ENCODE data around the gene TBCK.

Gene TBCK

DNA sequence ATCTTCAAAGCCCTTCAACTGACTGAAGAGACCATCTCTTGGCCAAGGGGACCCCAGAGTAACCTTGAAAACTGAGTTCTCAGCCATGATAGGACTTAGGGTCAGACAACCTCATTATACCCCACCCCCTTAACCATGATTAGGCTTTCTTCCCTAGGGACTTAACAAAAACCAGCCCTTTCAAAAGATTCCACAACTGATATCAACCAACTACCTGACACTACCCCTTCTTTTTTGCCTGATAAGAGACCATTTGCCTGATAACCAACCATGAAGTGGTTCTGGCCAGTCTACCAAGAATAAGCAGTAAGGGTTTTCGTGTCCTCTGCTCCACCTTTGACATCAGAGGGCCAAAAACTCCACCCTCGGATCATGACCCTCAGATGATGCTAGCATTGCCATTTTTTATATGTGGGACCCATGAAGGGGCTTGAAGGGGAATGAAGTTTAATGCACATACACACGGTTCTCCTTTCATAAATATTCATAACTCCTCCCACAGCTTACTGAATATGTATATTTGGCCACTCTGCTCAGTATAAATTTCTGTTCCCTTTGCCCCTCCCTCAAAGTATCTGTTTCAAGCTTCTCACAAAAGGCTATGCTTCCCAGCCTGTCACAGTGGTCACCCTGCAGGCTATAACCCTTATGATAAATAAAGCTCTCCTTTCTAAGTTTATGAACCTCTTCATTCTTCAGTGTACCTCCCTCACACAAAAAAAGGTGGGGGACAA, 12.3 kb downstream of the TBCK start:
- no peak overlapping the region for H3K4me2 ChIP-seq (ENCODE audit: low read length)
- no peaks in the 10 kb centered on the region for H3K27me3 ChIP-seq (ENCODE audit: control insufficient read depth, insufficient read depth, low read length)
- H3K36me3 ChIP-seq (ENCODE audit: insufficient read depth, low read length) = peaks cover 7% of the 10 kb centered on the region
- no peak overlapping the region for H3K9ac ChIP-seq (ENCODE audit: low read depth, low read length)
- H3K4me1 ChIP-seq (ENCODE audit: control insufficient read depth, insufficient read depth, low read length) = peaks cover 10% of the 10 kb centered on the region
- H3K9me3 ChIP-seq (replicated peaks; ENCODE audit: low read length) = no peaks in the 10 kb centered on the region
- no peak overlapping the region for H3K4me3 ChIP-seq (ENCODE audit: low read length)

DNA sequence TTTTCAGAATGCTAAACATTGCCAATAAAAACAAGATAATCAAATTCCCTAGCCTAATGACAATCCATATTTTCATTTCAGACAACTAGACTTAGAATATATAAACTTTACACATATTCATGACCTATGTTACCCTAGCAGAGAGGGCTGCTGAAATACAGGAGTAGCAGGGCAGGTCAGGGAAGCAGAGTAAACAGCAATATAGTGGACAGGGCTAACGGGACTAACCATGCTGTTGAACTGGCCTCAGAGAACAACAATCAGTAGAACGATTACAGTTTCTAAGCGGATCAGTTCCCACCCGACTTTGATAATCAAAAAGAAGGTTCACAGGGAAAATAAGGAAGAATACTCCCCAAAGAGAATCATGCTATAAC, 14.0 kb downstream of the TBCK start:
- Histone ChIP-seq H3K4me1 (ENCODE audit: control insufficient read depth, insufficient read depth, low read length) (peaks cover 10% of the 10 kb centered on the region), H3K4me3 (ENCODE audit: low read length) (no peak overlapping the region), H3K4me2 (ENCODE audit: low read length) (no peak overlapping the region), H3K27me3 (ENCODE audit: control insufficient read depth, insufficient read depth, low read length) (no peaks in the 10 kb centered on the region), H3K9me3 (replicated peaks; ENCODE audit: low read length) (no peaks in the 10 kb centered on the region), H3K36me3 (ENCODE audit: insufficient read depth, low read length) (peaks cover 11% of the 10 kb centered on the region), H3K9ac (ENCODE audit: low read depth, low read length) (no peak overlapping the region)

DNA sequence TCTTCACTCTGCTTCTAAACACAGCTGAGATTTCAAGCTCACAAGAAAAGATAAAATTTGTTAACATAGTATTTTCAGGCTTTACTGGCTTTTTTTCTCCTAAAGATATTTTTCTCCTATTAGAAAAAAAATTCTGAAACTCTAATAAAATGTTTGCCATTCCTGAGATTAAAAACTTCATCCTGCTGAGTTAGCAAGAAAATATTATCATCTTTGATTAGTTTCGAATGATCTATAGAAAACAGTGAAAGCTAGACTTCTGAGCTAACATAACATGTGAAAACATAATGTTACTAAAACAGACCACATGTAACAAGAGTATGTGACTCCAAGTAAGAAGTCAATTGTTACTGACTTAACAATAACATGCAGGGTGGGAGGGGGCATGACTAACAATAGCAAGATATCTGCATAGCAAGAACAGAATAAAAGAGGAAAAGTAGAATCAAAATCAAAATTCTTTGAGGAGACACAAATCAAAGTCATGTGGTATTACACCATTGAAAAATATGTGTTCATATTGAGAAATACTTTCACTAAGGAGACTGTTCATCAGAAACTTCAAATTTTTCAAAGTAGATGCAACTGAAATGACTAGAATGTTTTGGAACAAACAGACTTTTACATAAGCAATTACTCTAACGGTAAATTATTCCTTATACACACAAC, 14.5 kb downstream of the TBCK start:
- no peak overlapping the region for H3K9ac ChIP-seq (ENCODE audit: low read depth, low read length)
- H3K4me1 ChIP-seq (ENCODE audit: control insufficient read depth, insufficient read depth, low read length) = peaks cover 10% of the 10 kb centered on the region
- H3K9me3 ChIP-seq (replicated peaks; ENCODE audit: low read length) = no peaks in the 10 kb centered on the region
- H3K4me2 ChIP-seq (ENCODE audit: low read length) = no peak overlapping the region
- H3K27me3 ChIP-seq (ENCODE audit: control insufficient read depth, insufficient read depth, low read length) = no peaks in the 10 kb centered on the region
- H3K4me3 ChIP-seq (ENCODE audit: low read length) = no peak overlapping the region
- peaks cover 11% of the 10 kb centered on the region for H3K36me3 ChIP-seq (ENCODE audit: insufficient read depth, low read length)

DNA sequence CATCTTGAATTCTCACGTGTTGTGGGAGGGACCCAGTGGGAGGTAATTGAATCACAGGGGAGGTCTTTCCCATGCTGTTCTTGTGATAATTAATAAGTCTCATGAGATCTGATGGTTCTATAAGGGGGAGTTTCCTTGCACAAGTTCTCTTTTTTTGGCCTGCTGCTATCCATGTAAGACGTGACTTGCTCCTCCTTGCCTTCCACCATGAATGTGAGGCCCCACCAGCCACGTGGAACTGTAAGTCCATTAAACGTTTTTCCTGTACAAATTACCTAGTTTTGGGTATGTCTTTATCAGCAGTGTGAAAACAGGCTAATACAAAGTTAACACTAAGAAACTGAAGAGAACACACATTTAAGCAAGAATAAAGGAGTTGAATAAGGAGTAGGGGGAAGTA, 16.0 kb downstream of the TBCK start:
- peaks cover 11% of the 10 kb centered on the region for H3K36me3 ChIP-seq (ENCODE audit: insufficient read depth, low read length)

DNA sequence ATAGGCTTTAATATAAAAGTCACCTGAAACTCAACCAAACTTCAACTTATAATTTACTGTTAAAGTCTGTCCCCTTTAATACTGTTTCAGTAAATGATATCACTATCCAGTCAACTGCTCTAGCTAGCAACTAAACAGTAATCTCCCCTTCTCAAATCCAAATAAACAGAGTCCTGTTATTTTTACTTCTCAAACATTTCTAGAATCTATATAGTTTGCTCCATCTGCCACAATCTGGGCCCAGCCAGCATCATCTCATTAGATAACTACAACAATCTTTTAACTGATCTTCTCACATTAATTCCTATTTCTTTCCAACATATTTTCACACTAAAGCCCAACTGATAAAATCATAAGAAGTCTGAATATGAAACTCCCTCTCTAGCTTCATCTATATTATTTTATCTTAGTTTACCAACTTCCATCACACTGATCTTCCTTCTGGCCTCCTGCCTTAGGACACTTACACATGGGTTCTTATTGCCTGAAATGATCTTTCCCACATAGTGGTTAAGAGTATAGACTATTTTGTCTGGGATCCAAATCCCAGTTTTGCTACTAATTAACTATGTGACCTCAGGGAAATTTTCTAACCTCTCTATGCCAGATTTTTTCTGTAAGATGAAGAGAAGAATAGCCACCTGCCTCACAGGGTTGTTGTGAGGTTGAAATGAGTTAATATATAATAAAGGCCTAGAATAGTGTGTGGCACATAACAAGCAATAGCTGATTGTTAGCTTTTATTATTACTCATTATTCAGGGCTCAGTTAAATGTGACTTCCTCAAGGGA, 18.6 kb downstream of the TBCK start:
- Histone ChIP-seq H3K4me3 (ENCODE audit: low read length) (no peak overlapping the region), H3K36me3 (ENCODE audit: insufficient read depth, low read length) (peaks cover 22% of the 10 kb centered on the region)

More for the DNA sequence above, 16.0 kb downstream of the TBCK start:
- Histone ChIP-seq H3K4me2 (ENCODE audit: low read length) (no peak overlapping the region), H3K9me3 (replicated peaks; ENCODE audit: low read length) (no peaks in the 10 kb centered on the region), H3K4me1 (ENCODE audit: control insufficient read depth, insufficient read depth, low read length) (peaks cover 10% of the 10 kb centered on the region), H3K4me3 (ENCODE audit: low read length) (no peak overlapping the region), H3K9ac (ENCODE audit: low read depth, low read length) (no peak overlapping the region), H3K27me3 (ENCODE audit: control insufficient read depth, insufficient read depth, low read length) (no peaks in the 10 kb centered on the region)

DNA sequence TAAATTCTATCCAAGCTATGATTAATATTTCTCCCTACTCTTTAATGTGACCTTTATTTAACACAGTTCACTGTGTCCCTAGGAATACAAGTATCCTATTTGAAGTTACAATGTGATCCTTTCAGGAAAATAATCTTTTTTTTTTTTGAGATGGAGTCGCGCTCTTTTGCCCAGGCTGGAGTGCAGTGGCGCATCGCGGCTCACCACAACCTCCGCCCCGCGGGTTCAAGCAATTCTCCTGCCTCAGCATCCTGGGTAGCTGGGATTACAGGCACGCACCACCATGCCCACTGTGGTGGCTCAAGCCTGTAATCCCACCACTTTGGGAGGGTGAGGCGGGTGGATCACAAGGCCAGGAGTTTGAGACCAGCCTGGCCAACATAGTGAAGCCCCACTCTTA, 21.9 kb downstream of the TBCK start:
- H3K27me3 ChIP-seq (ENCODE audit: control insufficient read depth, insufficient read depth, low read length) = no peaks in the 10 kb centered on the region
- H3K4me2 ChIP-seq (ENCODE audit: low read length) = no peak overlapping the region
- H3K4me3 ChIP-seq (ENCODE audit: low read length) = no peak overlapping the region
- no peak overlapping the region for H3K9ac ChIP-seq (ENCODE audit: low read depth, low read length)
- no peaks in the 10 kb centered on the region for H3K9me3 ChIP-seq (replicated peaks; ENCODE audit: low read length)
- no peaks in the 10 kb centered on the region for H3K4me1 ChIP-seq (ENCODE audit: control insufficient read depth, insufficient read depth, low read length)
- peaks cover 28% of the 10 kb centered on the region for H3K36me3 ChIP-seq (ENCODE audit: insufficient read depth, low read length)

More for the DNA sequence above, 18.6 kb downstream of the TBCK start:
- Histone ChIP-seq H3K27me3 (ENCODE audit: control insufficient read depth, insufficient read depth, low read length) (no peaks in the 10 kb centered on the region), H3K4me1 (ENCODE audit: control insufficient read depth, insufficient read depth, low read length) (peaks cover 10% of the 10 kb centered on the region), H3K9ac (ENCODE audit: low read depth, low read length) (no peak overlapping the region), H3K9me3 (replicated peaks; ENCODE audit: low read length) (no peaks in the 10 kb centered on the region), H3K4me2 (ENCODE audit: low read length) (no peak overlapping the region)

DNA sequence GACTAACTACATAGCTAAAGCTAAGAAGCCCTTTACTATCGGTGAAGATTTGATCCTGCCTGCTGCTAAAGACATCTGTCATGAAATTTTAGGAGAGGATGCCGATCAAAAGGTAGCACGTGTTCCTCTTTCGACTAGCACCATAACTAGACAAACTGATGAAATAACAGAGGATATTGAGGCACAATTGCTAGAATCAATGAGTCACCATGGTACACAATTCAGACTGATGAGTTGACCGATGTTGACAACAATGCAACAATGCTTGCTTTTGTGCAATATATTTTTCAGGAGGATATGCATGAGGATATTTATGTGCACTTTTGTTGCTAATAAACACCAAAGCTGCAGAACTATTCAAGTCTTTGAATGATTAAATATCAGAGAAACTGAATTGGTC, 24.3 kb downstream of the TBCK start:
- Histone ChIP-seq H3K9me3 (replicated peaks; ENCODE audit: low read length) (no peaks in the 10 kb centered on the region), H3K27me3 (ENCODE audit: control insufficient read depth, insufficient read depth, low read length) (no peaks in the 10 kb centered on the region), H3K4me1 (ENCODE audit: control insufficient read depth, insufficient read depth, low read length) (peaks cover 13% of the 10 kb centered on the region), H3K4me2 (ENCODE audit: low read length) (no peak overlapping the region), H3K4me3 (ENCODE audit: low read length) (no peak overlapping the region), H3K36me3 (ENCODE audit: insufficient read depth, low read length) (peaks cover 24% of the 10 kb centered on the region), H3K9ac (ENCODE audit: low read depth, low read length) (no peak overlapping the region)

DNA sequence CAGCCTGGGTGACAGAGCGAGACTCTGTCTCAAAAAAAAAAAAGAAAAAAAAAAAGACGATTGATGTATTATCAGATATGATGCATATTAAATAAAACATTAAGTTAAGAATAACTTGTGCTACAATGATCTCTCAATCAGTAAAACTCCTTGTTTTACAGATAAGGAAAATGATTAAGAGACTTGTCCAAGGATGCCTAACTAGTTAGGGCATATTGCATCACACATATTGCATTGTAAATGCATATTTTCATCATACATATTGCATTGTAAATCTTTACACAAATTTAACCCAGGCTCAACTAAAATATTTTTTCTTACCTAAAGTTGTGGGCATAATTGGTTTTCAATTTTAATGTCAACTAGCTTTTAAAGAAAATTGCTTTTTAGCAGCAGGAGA, 26.3 kb downstream of the TBCK start:
- Histone ChIP-seq H3K9me3 (replicated peaks; ENCODE audit: low read length) (no peaks in the 10 kb centered on the region), H3K27me3 (ENCODE audit: control insufficient read depth, insufficient read depth, low read length) (no peaks in the 10 kb centered on the region), H3K36me3 (ENCODE audit: insufficient read depth, low read length) (peaks cover 21% of the 10 kb centered on the region), H3K9ac (ENCODE audit: low read depth, low read length) (no peak overlapping the region), H3K4me1 (ENCODE audit: control insufficient read depth, insufficient read depth, low read length) (peaks cover 13% of the 10 kb centered on the region), H3K4me3 (ENCODE audit: low read length) (no peak overlapping the region), H3K4me2 (ENCODE audit: low read length) (no peak overlapping the region)

DNA sequence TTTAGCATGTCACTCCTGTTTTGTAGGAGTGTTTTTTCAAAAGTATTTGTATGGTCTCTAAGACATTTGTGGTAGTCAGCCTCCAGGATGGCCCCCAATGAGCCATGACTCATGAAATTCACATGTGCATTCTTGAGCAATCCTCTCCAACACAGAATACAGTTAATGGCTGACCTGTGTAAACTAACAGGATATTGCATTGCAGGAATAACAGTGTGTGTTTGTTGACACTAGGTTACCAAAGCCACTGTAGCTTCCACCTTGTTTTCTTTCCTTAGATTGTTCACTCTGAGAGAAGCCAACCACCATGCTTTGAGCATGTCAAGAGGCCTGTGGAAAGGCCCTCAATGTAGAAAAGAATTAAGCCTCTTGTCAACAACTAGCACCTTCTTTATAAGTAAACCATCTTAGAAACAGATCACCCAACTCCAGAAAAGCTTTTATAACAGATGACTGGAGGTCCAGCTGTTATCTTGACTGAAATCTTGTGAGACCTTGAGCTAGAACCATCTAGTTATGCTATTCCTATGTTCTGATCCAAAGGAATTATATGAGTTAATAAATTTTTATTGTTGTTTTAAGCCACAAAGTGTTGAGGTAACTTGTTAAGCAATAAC, 28.5 kb downstream of the TBCK start:
- peak overlapping the region; percentile 1 for H3K4me2 ChIP-seq (ENCODE audit: low read length)
- peaks cover 13% of the 10 kb centered on the region for H3K4me1 ChIP-seq (ENCODE audit: control insufficient read depth, insufficient read depth, low read length)
- no peak overlapping the region for H3K4me3 ChIP-seq (ENCODE audit: low read length)
- no peaks in the 10 kb centered on the region for H3K27me3 ChIP-seq (ENCODE audit: control insufficient read depth, insufficient read depth, low read length)
- no peaks in the 10 kb centered on the region for H3K9me3 ChIP-seq (replicated peaks; ENCODE audit: low read length)
- peaks cover 13% of the 10 kb centered on the region for H3K36me3 ChIP-seq (ENCODE audit: insufficient read depth, low read length)
- peak overlapping the region; percentile 2 for H3K9ac ChIP-seq (ENCODE audit: low read depth, low read length)

DNA sequence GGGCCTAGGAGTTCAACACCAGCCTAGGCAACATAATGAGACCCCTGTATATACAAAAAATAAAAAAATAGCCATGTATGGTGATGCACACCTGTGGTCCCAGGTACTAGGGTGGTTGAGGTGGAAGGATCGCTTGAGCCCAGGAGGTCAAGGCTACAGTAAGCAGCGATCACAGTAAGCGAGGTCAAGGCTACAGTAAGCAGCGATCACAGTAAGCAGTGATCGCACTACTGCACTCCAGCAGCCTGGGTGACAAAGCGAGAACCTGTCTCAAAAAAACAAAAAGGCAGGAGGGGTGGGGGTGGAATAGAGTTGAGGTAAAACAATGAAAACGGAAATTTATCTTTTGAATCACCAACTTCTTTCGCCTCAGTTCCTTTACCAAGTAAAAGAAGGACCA, 29.4 kb downstream of the TBCK start:
- Histone ChIP-seq H3K4me2 (ENCODE audit: low read length) (no peak overlapping the region), H3K9me3 (replicated peaks; ENCODE audit: low read length) (no peaks in the 10 kb centered on the region), H3K36me3 (ENCODE audit: insufficient read depth, low read length) (peaks cover 12% of the 10 kb centered on the region), H3K9ac (ENCODE audit: low read depth, low read length) (no peak overlapping the region), H3K4me3 (ENCODE audit: low read length) (no peak overlapping the region), H3K27me3 (ENCODE audit: control insufficient read depth, insufficient read depth, low read length) (no peaks in the 10 kb centered on the region), H3K4me1 (ENCODE audit: control insufficient read depth, insufficient read depth, low read length) (peaks cover 13% of the 10 kb centered on the region)

DNA sequence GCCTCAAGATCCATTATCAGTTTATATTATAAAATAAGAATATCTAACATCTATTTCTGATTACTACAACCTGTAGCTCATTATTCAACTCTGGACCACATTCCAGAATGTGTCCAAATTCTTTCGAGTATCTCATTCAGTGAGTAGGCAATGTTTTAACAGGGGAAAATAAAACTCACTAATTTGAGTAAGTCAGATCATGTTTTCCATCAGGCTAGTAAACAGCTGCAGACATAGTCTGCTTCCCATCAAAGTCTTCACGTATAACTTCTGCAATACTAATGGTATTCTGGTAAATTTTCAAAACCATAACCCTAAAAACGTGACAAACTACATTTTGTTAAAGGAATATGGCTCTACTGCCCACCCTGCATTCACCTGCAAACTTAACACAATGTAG, 31.8 kb downstream of the TBCK start:
- no peaks in the 10 kb centered on the region for H3K36me3 ChIP-seq (ENCODE audit: insufficient read depth, low read length)
- H3K27me3 ChIP-seq (ENCODE audit: control insufficient read depth, insufficient read depth, low read length) = no peaks in the 10 kb centered on the region
- no peaks in the 10 kb centered on the region for H3K9me3 ChIP-seq (replicated peaks; ENCODE audit: low read length)
- no peak overlapping the region for H3K9ac ChIP-seq (ENCODE audit: low read depth, low read length)
- no peak overlapping the region for H3K4me3 ChIP-seq (ENCODE audit: low read length)
- no peak overlapping the region for H3K4me2 ChIP-seq (ENCODE audit: low read length)
- H3K4me1 ChIP-seq (ENCODE audit: control insufficient read depth, insufficient read depth, low read length) = peaks cover 13% of the 10 kb centered on the region
